ENCODE data around the gene LIMA1.
"Not testable (repeated sequence)": the region's sequence is repeated elsewhere in the genome, so short reads cannot be mapped to it uniquely, and the experiment has no call there.

Gene LIMA1

DNA sequence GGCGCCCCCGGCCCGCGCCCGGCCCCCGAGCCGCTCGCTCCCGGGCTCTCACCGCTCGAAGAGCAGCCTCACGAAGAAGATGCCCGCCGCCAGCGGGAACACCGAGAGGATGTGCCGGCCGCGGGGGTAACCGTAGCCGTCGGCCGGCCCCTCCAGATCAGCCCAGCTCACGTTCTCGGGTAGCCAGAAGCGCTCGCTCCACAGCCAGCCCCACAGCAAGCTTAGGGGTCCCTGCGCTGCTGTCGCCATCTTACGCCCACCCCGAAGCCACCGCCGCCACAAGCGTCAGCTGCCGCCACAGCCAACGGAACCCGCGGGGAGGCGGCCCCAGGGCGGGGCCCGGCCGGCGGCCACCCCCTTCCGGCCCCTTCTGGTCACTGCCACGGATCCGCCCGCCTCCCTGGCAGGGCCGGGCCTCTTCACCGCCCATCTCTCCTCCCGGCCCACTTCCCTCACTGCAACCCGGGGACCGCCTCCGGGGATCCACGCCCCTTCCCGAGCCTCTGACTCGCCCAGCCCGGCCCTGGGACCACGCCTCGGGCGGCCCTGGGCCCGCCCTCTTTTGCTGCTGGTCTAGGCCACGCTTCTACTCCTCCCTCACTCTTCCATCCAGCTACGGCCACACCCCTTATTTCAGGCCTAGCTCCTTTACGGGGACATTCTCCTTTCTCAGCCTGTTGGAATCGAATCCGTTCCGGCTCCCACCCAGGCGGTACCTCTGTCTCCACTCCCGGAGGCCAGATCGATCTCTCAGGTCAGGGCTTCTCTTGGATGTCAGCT, 116.1 kb downstream of the LIMA1 start, which contains the start of gene CERS5:
TSS of gene CERS5 (minus strand) at position 321 of the 780 bp plus-strand sequence. CDS start at position 249, 72 bp downstream.
- WGBS, 2 experiments (ENCODE audit: insufficient coverage in 2 of 2) = 0 to 1% methylated on average over 65 to 66 of the region's 70 CpGs
- Histone ChIP-seq H3K4me1 (ENCODE audit: control insufficient read depth, insufficient read depth, low read length, poor library complexity, severe bottlenecking) (peaks cover 8% of the 10 kb centered on the region), H3K36me3 (ENCODE audit: control insufficient read depth, insufficient read depth, low read length) (peaks cover 7% of the 10 kb centered on the region), H3K9me3 (ENCODE audit: control insufficient read depth, low read length) (peaks cover 14% of the 10 kb centered on the region), H3K27ac (ENCODE audit: low read depth, low read length, severe bottlenecking) (peak within 1 kb of the TSS; percentile 96), H3K4me3 (ENCODE audit: extremely low read depth, insufficient read depth, low read length, poor library complexity, severe bottlenecking) (peak within 1 kb of the TSS; percentile 89)

DNA sequence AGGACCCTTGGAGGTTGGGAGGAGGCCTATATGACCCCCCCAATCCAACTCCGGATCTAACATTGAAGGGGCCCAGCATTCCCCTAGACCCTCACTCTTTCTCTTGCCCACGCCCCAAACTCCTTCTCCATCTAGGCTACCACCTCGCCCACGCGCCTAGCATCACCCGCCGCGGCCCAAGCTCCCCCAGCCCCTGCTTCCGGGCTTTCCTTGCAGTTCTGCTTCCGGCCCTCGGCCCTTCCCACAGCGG, 116.6 kb downstream of the LIMA1 start:
- H3K36me3 ChIP-seq (ENCODE audit: control insufficient read depth, insufficient read depth, low read length) = peaks cover 11% of the 10 kb centered on the region
- peak overlapping the region; percentile 89 for H3K4me3 ChIP-seq (ENCODE audit: extremely low read depth, insufficient read depth, low read length, poor library complexity, severe bottlenecking)
- H3K27ac ChIP-seq (ENCODE audit: low read depth, low read length, severe bottlenecking) = peak overlapping the region; percentile 96
- 0% methylated on average over 3 to 9 of the region's 12 CpGs for WGBS, 2 experiments (ENCODE audit: insufficient coverage in 2 of 2)
- peaks cover 14% of the 10 kb centered on the region for H3K9me3 ChIP-seq (ENCODE audit: control insufficient read depth, low read length)
- peaks cover 8% of the 10 kb centered on the region for H3K4me1 ChIP-seq (ENCODE audit: control insufficient read depth, insufficient read depth, low read length, poor library complexity, severe bottlenecking)

- Histone ChIP-seq H3K27ac (ENCODE audit: low read depth, low read length, severe bottlenecking) (no peak overlapping the region), H3K4me1 (ENCODE audit: control insufficient read depth, insufficient read depth, low read length, poor library complexity, severe bottlenecking) (peaks cover 8% of the 10 kb centered on the region), H3K36me3 (ENCODE audit: control insufficient read depth, insufficient read depth, low read length) (peaks cover 25% of the 10 kb centered on the region), H3K9me3 (ENCODE audit: control insufficient read depth, low read length) (peaks cover 11% of the 10 kb centered on the region), H3K4me3 (ENCODE audit: extremely low read depth, insufficient read depth, low read length, poor library complexity, severe bottlenecking) (no peak overlapping the region)
- WGBS, 2 experiments (ENCODE audit: insufficient coverage in 2 of 2) = 88 to 94% methylated on average over 9 to 11 of the region's 20 CpGs
Measured at GRCh38 chr12:50164963-50165362, 118.4 kb downstream of the LIMA1 start.

DNA sequence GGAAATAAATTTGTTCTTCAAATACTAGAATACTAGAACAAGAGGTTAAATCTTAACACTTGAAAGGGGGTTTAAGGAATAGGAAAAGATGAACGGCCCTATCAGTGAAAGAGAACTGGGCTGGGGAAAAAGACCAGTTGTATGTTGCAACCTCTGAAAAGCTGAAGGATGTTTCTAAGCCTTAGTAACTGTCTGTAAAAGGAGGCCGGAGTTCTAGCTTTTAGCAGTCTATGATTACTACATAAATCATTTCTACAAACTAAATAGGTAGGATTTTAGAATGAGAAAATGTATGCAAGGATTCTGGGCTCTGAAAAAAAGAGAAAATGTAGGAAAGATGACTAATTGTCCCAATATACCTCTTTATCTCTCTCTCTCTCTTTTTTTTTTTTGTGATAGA, 121.1 kb downstream of the LIMA1 start:
- peaks cover 1% of the 10 kb centered on the region for H3K9me3 ChIP-seq (ENCODE audit: control insufficient read depth, low read length)
- H3K27ac ChIP-seq (ENCODE audit: low read depth, low read length, severe bottlenecking) = no peak overlapping the region
- H3K36me3 ChIP-seq (ENCODE audit: control insufficient read depth, insufficient read depth, low read length) = peaks cover 45% of the 10 kb centered on the region
- H3K4me1 ChIP-seq (ENCODE audit: control insufficient read depth, insufficient read depth, low read length, poor library complexity, severe bottlenecking) = peaks cover 8% of the 10 kb centered on the region
- no peak overlapping the region for H3K4me3 ChIP-seq (ENCODE audit: extremely low read depth, insufficient read depth, low read length, poor library complexity, severe bottlenecking)
- 89 to 100% methylated on average over 1 of the region's 2 CpGs for WGBS, 2 experiments (ENCODE audit: insufficient coverage in 2 of 2)

DNA sequence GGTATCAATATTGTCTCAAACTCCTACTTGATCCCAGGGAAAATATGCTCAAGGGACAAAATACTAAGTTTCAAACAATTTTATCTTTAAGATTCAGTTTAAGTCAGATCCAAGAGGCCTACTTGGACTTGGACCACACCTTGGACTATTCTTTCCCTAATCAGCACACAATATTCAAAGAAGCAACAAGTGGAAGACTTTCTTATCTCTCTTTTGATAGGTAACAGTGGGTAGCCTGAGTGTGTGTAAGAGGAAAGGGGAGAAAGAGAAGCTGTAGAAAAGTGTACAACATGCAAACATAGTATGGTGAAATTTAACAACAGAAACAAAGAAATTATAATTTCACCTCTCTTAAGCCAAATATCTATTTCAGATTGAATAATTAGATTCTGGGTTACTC, 122.7 kb downstream of the LIMA1 start:
- Histone ChIP-seq H3K27ac (ENCODE audit: low read depth, low read length, severe bottlenecking) (no peak overlapping the region), H3K4me3 (ENCODE audit: extremely low read depth, insufficient read depth, low read length, poor library complexity, severe bottlenecking) (no peak overlapping the region)

DNA sequence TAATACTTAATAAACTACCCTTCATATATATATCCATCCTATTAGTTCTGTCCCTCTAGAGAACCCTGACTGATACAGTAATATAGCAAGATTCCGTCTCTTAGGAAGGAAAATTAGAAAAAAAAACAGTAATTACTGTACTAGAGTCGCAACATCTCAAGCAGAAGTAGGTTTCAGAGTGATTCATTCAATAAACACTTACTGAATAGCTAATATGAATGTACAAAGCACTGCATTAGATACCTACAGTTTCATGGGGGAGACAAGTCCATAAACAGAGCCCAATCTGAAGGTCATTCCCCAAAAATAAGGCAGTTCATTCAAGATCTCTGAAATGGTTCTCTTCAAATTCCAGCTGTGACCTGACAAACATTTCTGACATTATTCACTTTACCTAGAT, 126.1 kb downstream of the LIMA1 start:
- Histone ChIP-seq H3K27ac (ENCODE audit: low read depth, low read length, severe bottlenecking) (no peak overlapping the region), H3K9me3 (ENCODE audit: control insufficient read depth, low read length) (peaks cover 6% of the 10 kb centered on the region), H3K4me1 (ENCODE audit: control insufficient read depth, insufficient read depth, low read length, poor library complexity, severe bottlenecking) (no peaks in the 10 kb centered on the region), H3K36me3 (ENCODE audit: control insufficient read depth, insufficient read depth, low read length) (peaks cover 60% of the 10 kb centered on the region), H3K4me3 (ENCODE audit: extremely low read depth, insufficient read depth, low read length, poor library complexity, severe bottlenecking) (no peak overlapping the region)
- 100% methylated on average over 1 of the region's 2 CpGs; no CpG with 5 or more reads in 1 of the 2 experiments for WGBS, 2 experiments (ENCODE audit: insufficient coverage in 2 of 2)

More for the DNA sequence above, 122.7 kb downstream of the LIMA1 start:
- peaks cover 51% of the 10 kb centered on the region for H3K36me3 ChIP-seq (ENCODE audit: control insufficient read depth, insufficient read depth, low read length)
- H3K9me3 ChIP-seq (ENCODE audit: control insufficient read depth, low read length) = peaks cover 6% of the 10 kb centered on the region
- peaks cover 4% of the 10 kb centered on the region for H3K4me1 ChIP-seq (ENCODE audit: control insufficient read depth, insufficient read depth, low read length, poor library complexity, severe bottlenecking)

- H3K4me1 ChIP-seq (ENCODE audit: control insufficient read depth, insufficient read depth, low read length, poor library complexity, severe bottlenecking) = no peaks in the 10 kb centered on the region
- peaks cover 56% of the 10 kb centered on the region for H3K36me3 ChIP-seq (ENCODE audit: control insufficient read depth, insufficient read depth, low read length)
- H3K9me3 ChIP-seq (ENCODE audit: control insufficient read depth, low read length) = peaks cover 6% of the 10 kb centered on the region
- H3K4me3 ChIP-seq (ENCODE audit: extremely low read depth, insufficient read depth, low read length, poor library complexity, severe bottlenecking) = no peak overlapping the region
- no peak overlapping the region for H3K27ac ChIP-seq (ENCODE audit: low read depth, low read length, severe bottlenecking)
Measured at GRCh38 chr12:50156641-50157040, 126.7 kb downstream of the LIMA1 start.

DNA sequence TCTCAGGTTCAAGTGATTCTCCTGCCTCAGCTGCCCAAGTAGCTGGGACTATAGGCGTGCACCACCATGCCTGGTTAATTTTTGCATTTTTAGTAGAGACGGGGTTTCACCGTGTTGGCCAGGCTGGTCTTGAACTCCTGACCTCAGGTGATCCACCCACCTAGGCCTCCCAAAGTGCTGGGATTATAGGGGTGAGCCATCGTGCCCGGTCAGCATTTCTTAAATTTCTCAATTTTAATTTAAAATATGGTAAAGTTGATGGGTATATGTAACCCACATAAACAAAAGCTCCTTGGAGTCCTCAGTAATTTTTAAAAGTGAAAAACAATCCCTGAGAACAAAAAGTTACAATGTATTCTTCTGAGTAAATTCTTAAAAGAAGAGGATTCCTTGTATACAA, 128.4 kb downstream of the LIMA1 start:
- not testable (repeated sequence) for H3K4me3 ChIP-seq (ENCODE audit: extremely low read depth, insufficient read depth, low read length, poor library complexity, severe bottlenecking); H3K9me3 ChIP-seq (ENCODE audit: control insufficient read depth, low read length); H3K4me1 ChIP-seq (ENCODE audit: control insufficient read depth, insufficient read depth, low read length, poor library complexity, severe bottlenecking); H3K27ac ChIP-seq (ENCODE audit: low read depth, low read length, severe bottlenecking)
- peaks cover 48% of the 10 kb centered on the region for H3K36me3 ChIP-seq (ENCODE audit: control insufficient read depth, insufficient read depth, low read length)
- 95 to 100% methylated on average over 3 of the region's 5 CpGs for WGBS, 2 experiments (ENCODE audit: insufficient coverage in 2 of 2)

DNA sequence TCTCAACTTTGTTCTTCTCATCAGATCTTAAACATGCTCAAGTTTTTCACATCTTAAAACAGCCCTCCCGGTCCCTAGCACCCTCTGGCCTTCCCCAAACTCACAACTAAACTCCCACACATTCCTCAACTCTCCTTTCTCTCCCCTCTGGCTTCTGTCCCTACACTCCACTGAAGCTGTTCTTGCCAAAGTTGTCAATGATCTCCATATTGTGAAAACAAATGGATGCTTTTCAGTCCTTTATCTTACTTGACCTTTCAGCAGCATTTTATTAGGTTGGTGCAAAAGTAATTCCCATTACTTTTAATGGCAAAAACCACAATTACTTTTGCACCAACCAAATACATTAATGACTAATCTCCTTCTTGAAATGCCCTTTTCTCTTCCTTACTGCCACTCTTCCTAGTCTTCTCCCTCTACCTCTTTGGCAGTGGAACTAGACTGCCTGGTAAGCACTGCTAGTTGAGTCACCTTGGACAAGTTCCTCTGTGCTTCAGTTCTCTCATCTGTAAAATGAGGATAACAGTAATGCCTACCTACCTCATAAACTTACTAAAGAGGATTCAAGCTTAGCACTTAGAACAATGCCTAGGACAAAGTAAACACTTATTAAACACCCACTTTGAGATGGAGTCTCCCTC, 132.2 kb downstream of the LIMA1 start:
- Histone ChIP-seq H3K4me3 (ENCODE audit: extremely low read depth, insufficient read depth, low read length, poor library complexity, severe bottlenecking) (no peak overlapping the region), H3K4me1 (ENCODE audit: control insufficient read depth, insufficient read depth, low read length, poor library complexity, severe bottlenecking) (no peaks in the 10 kb centered on the region), H3K27ac (ENCODE audit: low read depth, low read length, severe bottlenecking) (no peak overlapping the region), H3K36me3 (ENCODE audit: control insufficient read depth, insufficient read depth, low read length) (peaks cover 24% of the 10 kb centered on the region), H3K9me3 (ENCODE audit: control insufficient read depth, low read length) (no peaks in the 10 kb centered on the region)
- 91 to 100% methylated on average over 1 of the region's 1 CpG for WGBS, 2 experiments (ENCODE audit: insufficient coverage in 2 of 2)

GRCh38 chr12:50149311-50149710, 134.0 kb downstream of the LIMA1 start:
- Histone ChIP-seq H3K4me3 (ENCODE audit: extremely low read depth, insufficient read depth, low read length, poor library complexity, severe bottlenecking) (no peak overlapping the region), H3K9me3 (ENCODE audit: control insufficient read depth, low read length) (no peaks in the 10 kb centered on the region), H3K4me1 (ENCODE audit: control insufficient read depth, insufficient read depth, low read length, poor library complexity, severe bottlenecking) (no peaks in the 10 kb centered on the region), H3K27ac (ENCODE audit: low read depth, low read length, severe bottlenecking) (no peak overlapping the region), H3K36me3 (ENCODE audit: control insufficient read depth, insufficient read depth, low read length) (peaks cover 21% of the 10 kb centered on the region)
- WGBS, 2 experiments (ENCODE audit: insufficient coverage in 2 of 2) = 100% methylated on average over 1 of the region's 3 CpGs; no CpG with 5 or more reads in 1 of the 2 experiments

GRCh38 chr12:50148011-50148410, 135.3 kb downstream of the LIMA1 start:
- WGBS, 2 experiments (ENCODE audit: insufficient coverage in 2 of 2) = 92 to 100% methylated on average over 5 to 6 of the region's 6 CpGs
- peaks cover 23% of the 10 kb centered on the region for H3K36me3 ChIP-seq (ENCODE audit: control insufficient read depth, insufficient read depth, low read length)
- H3K4me3 ChIP-seq (ENCODE audit: extremely low read depth, insufficient read depth, low read length, poor library complexity, severe bottlenecking); H3K27ac ChIP-seq (ENCODE audit: low read depth, low read length, severe bottlenecking); H3K9me3 ChIP-seq (ENCODE audit: control insufficient read depth, low read length); H3K4me1 ChIP-seq (ENCODE audit: control insufficient read depth, insufficient read depth, low read length, poor library complexity, severe bottlenecking): not testable (repeated sequence)

Measured in mesodermal cell (in vitro differentiated cells).